Cardiac muscle cell (in vitro differentiated cells and primary cell): ENCODE measurements around the gene MAPK10. TPM values are rescaled to one million over a fixed set of nuclear protein-coding genes. Genes with fewer than 3 reads are reported as not detected.

ENCODE experiments used
- DNase-seq, 2 donors: peaks; one replicate each; pipeline versions ENCODE4 v3.0.0 to v3.0.0-alpha.2; 2010 to 2017; ENCODE audit warnings: low read depth in 1 of 2, low spot score in 1 of 2
- H3K27ac ChIP-seq: fragments of 200-600 bp; sonication (generic); 2 replicates; pipeline ENCODE4 v1.5.1; 2016
- H3K27me3 ChIP-seq: fragments of 200-600 bp; sonication (generic); 2 replicates; pipeline ENCODE4 v1.6.0; 2016; ENCODE audit warnings: control low read depth
- H3K36me3 ChIP-seq: fragments of 200-600 bp; sonication (generic); 2 replicates; pipeline ENCODE4 v1.5.1; 2016; ENCODE audit warnings: control low read depth
- H3K4me1 ChIP-seq: fragments of 200-600 bp; sonication (generic); 2 replicates; pipeline ENCODE4 v1.8.1; 2017; ENCODE audit warnings: low read depth, mild to moderate bottlenecking, mixed run types
- H3K4me3 ChIP-seq: fragments of 200-600 bp; sonication (generic); 2 replicates; pipeline ENCODE4 v1.5.1; 2016; ENCODE audit warnings: mild to moderate bottlenecking
- H3K9me3 ChIP-seq: fragments of 200-600 bp; sonication (generic); 2 replicates; pipeline ENCODE4 v1.5.1; 2017; ENCODE audit warnings: low read depth, mild to moderate bottlenecking, control low read depth
- polyA plus RNA-seq: library from polyadenylated mRNA; unstranded; fragments of >200 nt; fragmentation: Nextera tagmentation; extraction: Ambion mirVana; gene quantifications from 2 replicates; pipeline ENCODE4 v1.2.1, GENCODE V29; 2016
- total RNA-seq: library from RNA; depleted of rRNA; stranded (reverse); fragments of >200 nt; gene quantifications from 2 replicates; pipeline ENCODE4 v1.2.3, GENCODE V29; 2016
- TF ChIP-seq, protein P1 (sequence below): IDR thresholded peaks from 2 replicates; pipeline ENCODE4 v1.5.1; 2012; ENCODE audit warnings: low read depth, mild to moderate bottlenecking, low read length

The MAPK10 gene
- total and polyA plus RNA-seq, 2 experiments from 2014 or later: 13.9 to 22.8 TPM

DNA sequence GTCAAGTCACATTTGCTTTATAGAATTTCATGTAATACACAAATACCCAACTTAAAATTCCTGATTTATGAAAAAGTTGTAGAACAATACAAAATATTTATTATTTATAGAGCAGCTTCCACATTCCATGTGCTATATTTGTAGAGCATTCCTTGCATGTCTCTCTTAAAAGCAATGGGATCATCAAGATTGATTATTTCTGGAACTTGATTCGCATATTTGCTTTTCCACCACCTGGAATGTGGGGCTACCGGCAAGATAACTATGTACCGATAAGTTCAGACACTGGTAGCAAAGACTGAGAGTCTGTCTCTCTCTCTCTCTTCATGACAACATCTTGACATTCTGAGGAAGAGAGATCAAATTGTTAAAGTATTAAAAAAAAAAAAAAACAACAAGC, 59.3 kb downstream of the MAPK10 start:
- H3K9me3 ChIP-seq: no peaks in the 10 kb centered on the region
- no peaks in the 10 kb centered on the region for H3K36me3 ChIP-seq
- no peak for DNase-seq

DNA sequence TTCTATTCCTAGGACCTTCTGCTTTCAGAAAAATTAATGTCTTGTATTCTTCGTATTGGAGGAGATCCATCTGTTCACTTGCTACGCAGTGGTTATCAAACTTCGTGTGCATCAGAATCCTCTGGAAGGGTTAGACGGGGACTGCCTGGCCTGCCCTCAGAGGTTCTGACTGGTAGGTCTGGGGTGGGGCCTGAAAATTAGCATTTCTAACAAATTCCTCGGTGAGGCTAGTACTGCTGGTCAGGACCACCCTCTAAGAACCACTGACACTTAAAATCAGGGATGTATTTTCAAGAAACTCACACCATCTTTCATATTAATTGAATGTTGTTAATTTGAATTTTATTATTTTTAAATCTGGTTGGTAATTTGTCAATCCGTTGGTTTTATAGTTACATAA, 63.0 kb downstream of the MAPK10 start:
- TF ChIP-seq, protein P1, sequence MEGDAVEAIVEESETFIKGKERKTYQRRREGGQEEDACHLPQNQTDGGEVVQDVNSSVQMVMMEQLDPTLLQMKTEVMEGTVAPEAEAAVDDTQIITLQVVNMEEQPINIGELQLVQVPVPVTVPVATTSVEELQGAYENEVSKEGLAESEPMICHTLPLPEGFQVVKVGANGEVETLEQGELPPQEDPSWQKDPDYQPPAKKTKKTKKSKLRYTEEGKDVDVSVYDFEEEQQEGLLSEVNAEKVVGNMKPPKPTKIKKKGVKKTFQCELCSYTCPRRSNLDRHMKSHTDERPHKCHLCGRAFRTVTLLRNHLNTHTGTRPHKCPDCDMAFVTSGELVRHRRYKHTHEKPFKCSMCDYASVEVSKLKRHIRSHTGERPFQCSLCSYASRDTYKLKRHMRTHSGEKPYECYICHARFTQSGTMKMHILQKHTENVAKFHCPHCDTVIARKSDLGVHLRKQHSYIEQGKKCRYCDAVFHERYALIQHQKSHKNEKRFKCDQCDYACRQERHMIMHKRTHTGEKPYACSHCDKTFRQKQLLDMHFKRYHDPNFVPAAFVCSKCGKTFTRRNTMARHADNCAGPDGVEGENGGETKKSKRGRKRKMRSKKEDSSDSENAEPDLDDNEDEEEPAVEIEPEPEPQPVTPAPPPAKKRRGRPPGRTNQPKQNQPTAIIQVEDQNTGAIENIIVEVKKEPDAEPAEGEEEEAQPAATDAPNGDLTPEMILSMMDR: no peak
- Histone ChIP-seq H3K36me3 (no peaks in the 10 kb centered on the region), H3K27ac (no peak overlapping the region), H3K4me3 (no peak overlapping the region), H3K27me3 (no peaks in the 10 kb centered on the region), H3K9me3 (no peaks in the 10 kb centered on the region), H3K4me1 (no peaks in the 10 kb centered on the region)
- DNase-seq: no peak

More for the DNA sequence above, 59.3 kb downstream of the MAPK10 start:
- H3K4me1 ChIP-seq: no peaks in the 10 kb centered on the region
- H3K27me3 ChIP-seq: no peaks in the 10 kb centered on the region
- H3K27ac ChIP-seq: no peak overlapping the region
- TF ChIP-seq, protein P1: no peak
- H3K4me3 ChIP-seq: no peak overlapping the region

DNA sequence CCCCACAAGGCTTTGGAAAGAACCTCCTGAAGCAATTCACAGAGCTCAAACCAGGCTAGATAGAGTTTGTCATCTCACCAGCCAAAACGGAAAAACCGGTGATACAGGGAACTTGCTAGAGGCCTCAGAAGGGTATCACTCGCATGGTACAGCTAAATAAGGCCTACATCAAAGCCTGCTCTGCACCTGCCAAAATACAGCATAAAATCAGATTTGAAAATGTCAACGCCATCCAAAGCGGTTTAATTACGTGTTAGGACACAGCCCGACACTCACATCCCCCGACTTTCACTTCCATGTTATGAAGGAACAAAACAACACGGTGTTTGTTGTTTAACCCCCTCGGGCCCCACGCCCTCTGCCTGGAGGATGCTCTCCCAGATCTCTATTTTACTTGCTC, 65.0 kb downstream of the MAPK10 start:
- H3K4me3 ChIP-seq: no peak overlapping the region
- no peaks in the 10 kb centered on the region for H3K9me3 ChIP-seq
- H3K27ac ChIP-seq: no peak overlapping the region
- DNase-seq: no peak
- H3K36me3 ChIP-seq: no peaks in the 10 kb centered on the region
- no peaks in the 10 kb centered on the region for H3K27me3 ChIP-seq
- H3K4me1 ChIP-seq: no peaks in the 10 kb centered on the region
- TF ChIP-seq, protein P1: no peak

DNA sequence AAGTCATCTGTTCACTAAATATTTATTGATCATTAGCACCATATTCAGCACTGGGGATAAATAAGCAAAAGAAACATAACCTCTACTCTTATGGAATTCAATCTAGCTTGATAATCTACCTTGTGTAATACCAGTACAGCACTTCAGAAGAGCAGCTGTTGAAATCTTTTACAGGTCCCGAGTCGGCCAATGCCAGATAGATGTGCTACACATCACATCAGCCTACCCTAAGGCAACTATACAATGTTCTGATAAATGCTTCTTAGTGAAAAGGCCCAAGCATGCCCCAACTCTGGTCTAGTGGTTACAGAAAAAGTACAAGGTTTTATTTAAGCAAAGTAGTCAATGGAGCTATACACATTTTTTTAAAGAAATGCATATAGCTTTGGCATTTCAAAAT, 68.7 kb downstream of the MAPK10 start:
- H3K36me3 ChIP-seq: no peaks in the 10 kb centered on the region
- no peaks in the 10 kb centered on the region for H3K9me3 ChIP-seq
- no peak overlapping the region for H3K4me3 ChIP-seq
- H3K27ac ChIP-seq: no peak overlapping the region
- no peaks in the 10 kb centered on the region for H3K27me3 ChIP-seq
- H3K4me1 ChIP-seq: no peaks in the 10 kb centered on the region
- TF ChIP-seq, protein P1: no peak
- no peak for DNase-seq

DNA sequence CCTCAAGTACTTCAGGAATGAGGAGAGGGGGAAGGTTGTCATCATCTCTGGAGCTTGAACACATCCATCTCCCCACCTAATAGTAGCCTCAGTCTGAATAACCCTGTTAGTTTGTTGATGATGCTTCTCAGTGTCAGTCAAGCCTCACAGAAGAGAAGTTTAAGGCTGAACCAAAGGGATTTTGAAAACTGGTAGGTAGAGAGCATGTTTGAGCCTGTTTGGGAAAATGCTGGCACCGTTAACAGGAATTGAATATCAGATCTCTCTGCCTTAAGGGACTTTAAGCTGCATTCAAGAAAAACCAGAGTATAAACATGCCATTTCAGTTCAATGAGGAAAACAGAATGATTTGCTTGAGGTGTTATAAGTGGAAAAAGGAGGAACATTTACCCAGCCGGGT, 73.1 kb downstream of the MAPK10 start:
- TF ChIP-seq, protein P1: no peak
- no peak for DNase-seq
- no peaks in the 10 kb centered on the region for H3K27me3 ChIP-seq
- no peaks in the 10 kb centered on the region for H3K9me3 ChIP-seq
- H3K4me1 ChIP-seq: no peaks in the 10 kb centered on the region
- no peak overlapping the region for H3K27ac ChIP-seq
- no peak overlapping the region for H3K4me3 ChIP-seq
- no peaks in the 10 kb centered on the region for H3K36me3 ChIP-seq

DNA sequence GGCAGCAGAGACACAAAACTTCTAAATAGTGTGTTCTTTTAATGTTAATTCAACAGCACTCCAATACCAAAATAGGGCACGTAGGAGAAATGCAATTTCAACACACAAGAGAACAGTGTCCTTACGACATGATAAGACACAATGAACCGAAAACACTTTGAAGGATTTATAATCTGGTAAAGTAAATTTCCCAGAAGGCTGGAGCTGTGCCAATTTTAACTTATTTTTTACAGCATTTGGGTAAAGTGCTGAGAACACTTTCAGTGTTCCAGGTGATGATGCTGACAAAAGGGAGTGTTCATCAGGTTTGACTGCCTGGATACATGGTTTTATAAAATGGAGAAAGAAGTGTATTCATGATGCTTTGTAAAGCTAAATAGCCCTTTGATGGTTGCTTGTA, 76.5 kb downstream of the MAPK10 start:
- Histone ChIP-seq H3K36me3 (no peaks in the 10 kb centered on the region), H3K27ac (no peak overlapping the region), H3K4me3 (no peak overlapping the region), H3K9me3 (no peaks in the 10 kb centered on the region), H3K27me3 (no peaks in the 10 kb centered on the region), H3K4me1 (no peaks in the 10 kb centered on the region)
- TF ChIP-seq, protein P1: no peak
- peak in 1 of 2 donors; percentile 10 for DNase-seq
